Measurements from ENCODE around the gene TPM2. TPM values are rescaled to one million over a fixed set of nuclear protein-coding genes. Genes with fewer than 3 reads are reported as not detected.

The TPM2 gene
- total and polyA plus RNA-seq, 4 donors, result 4.2 to 31.4 (median 14.0) TPM

DNA sequence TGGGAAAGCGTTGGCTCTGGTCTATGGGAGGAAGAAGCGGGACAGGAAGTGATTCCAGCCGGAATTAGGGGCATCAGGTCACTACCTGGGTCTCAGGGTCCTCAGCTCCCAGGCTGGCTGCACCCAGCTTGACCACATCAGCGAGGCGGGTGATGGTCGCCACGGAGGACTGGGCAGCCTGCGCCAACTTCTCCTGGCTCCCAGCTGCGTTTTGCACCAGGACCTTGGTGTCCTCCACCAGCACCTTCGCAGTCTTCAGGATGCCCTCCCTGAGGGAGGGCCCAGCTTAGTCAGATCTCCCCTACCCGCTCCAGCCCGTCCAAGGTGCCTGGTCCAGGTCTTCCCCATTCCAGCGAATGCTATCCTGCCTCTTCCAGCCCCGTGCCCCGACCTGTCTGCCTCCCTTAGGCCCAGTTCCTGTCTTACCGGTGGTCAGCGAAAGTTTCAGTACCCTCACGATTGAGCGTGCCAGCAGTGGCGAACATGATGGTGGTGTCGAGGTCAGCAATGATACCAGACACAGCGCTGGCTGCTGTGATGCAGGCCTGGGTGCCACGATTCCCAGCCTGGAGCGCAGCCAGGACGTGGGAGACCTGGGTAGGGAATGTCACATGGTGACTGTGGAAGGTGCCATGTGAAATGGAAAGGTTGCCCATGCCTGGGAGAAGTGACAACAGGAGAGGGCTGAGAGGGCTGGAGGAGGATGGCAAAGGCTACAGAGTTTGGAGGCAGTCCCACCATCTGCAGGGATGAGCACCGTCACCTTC, 14.4 kb upstream of the TPM2 start:
- Histone ChIP-seq H3K27ac (ENCODE audit: low read depth in 1 of 2, low read length in 2 of 2) (no peak overlapping the region), H3K4me1 (ENCODE audit: control insufficient read depth in 4 of 4, insufficient read depth in 4 of 4, low read length in 3 of 4) (no peaks in the 10 kb centered on the region)

DNA sequence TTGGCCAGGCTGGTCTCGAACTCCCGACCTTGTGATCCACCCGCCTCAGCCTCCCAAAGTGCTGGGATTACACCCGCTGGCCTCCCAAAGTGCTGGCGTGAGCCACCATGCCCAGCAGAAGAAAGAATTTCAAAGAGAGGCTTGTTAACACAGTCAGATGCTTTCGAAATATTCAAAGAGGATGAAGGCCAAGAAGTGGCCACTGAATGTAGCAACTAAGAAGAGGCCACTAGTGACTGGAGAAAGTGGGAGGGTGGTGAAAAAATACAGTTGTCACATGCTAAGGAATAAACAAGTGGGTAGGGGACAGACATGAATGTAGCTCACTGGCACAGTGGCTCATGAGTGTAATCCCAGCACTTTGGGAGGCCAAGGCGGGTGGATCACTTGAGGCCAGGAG, 13.0 kb upstream of the TPM2 start:
- no peak overlapping the region for H3K4me3 ChIP-seq (ENCODE audit: low read depth in 1 of 3, low read length in 3 of 3)
- TF ChIP-seq JUND (IDR thresholded peaks at IDR 0.05) (no peak), RAD21 (IDR thresholded peaks at IDR 0.05) (no peak), NR2F2 (IDR thresholded peaks at IDR 0.05) (no peak), FOXA2 (IDR thresholded peaks at IDR 0.05) (no peak), GABPA (IDR thresholded peaks at IDR 0.05 in 1 of 2, conservative IDR thresholded peaks at IDR 0.05 in 1 of 2) (no peak), HNF4G (IDR thresholded peaks at IDR 0.05) (no peak), TAF1 (conservative IDR thresholded peaks at IDR 0.05) (no peak), SP1 (IDR thresholded peaks at IDR 0.05) (no peak), RXRA (IDR thresholded peaks at IDR 0.05) (no peak)
- TF ChIP-seq, protein P1, sequence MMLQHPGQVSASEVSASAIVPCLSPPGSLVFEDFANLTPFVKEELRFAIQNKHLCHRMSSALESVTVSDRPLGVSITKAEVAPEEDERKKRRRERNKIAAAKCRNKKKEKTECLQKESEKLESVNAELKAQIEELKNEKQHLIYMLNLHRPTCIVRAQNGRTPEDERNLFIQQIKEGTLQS (IDR thresholded peaks at IDR 0.05), result no peak
- TF ChIP-seq, protein P2, sequence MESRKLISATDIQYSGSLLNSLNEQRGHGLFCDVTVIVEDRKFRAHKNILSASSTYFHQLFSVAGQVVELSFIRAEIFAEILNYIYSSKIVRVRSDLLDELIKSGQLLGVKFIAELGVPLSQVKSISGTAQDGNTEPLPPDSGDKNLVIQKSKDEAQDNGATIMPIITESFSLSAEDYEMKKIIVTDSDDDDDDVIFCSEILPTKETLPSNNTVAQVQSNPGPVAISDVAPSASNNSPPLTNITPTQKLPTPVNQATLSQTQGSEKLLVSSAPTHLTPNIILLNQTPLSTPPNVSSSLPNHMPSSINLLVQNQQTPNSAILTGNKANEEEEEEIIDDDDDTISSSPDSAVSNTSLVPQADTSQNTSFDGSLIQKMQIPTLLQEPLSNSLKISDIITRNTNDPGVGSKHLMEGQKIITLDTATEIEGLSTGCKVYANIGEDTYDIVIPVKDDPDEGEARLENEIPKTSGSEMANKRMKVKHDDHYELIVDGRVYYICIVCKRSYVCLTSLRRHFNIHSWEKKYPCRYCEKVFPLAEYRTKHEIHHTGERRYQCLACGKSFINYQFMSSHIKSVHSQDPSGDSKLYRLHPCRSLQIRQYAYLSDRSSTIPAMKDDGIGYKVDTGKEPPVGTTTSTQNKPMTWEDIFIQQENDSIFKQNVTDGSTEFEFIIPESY (IDR thresholded peaks at IDR 0.05), result no peak
- TF ChIP-seq, protein P3, sequence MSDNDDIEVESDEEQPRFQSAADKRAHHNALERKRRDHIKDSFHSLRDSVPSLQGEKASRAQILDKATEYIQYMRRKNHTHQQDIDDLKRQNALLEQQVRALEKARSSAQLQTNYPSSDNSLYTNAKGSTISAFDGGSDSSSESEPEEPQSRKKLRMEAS (IDR thresholded peaks at IDR 0.05), result no peak
- TF ChIP-seq, protein P4, sequence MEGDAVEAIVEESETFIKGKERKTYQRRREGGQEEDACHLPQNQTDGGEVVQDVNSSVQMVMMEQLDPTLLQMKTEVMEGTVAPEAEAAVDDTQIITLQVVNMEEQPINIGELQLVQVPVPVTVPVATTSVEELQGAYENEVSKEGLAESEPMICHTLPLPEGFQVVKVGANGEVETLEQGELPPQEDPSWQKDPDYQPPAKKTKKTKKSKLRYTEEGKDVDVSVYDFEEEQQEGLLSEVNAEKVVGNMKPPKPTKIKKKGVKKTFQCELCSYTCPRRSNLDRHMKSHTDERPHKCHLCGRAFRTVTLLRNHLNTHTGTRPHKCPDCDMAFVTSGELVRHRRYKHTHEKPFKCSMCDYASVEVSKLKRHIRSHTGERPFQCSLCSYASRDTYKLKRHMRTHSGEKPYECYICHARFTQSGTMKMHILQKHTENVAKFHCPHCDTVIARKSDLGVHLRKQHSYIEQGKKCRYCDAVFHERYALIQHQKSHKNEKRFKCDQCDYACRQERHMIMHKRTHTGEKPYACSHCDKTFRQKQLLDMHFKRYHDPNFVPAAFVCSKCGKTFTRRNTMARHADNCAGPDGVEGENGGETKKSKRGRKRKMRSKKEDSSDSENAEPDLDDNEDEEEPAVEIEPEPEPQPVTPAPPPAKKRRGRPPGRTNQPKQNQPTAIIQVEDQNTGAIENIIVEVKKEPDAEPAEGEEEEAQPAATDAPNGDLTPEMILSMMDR (IDR thresholded peaks at IDR 0.05; ENCODE audit: low read depth, low read length, missing input control), result no peak
- no peak overlapping the region for H3K9ac ChIP-seq (ENCODE audit: low read depth in 1 of 2, low read length in 2 of 2)
- H3K27me3 ChIP-seq (ENCODE audit: control insufficient read depth in 4 of 4, insufficient read depth in 4 of 4, low read length in 3 of 4), result no peaks in the 10 kb centered on the region
- no peak overlapping the region for H3K27ac ChIP-seq (ENCODE audit: low read depth in 1 of 2, low read length in 2 of 2)
- no peaks in the 10 kb centered on the region for H3K9me3 ChIP-seq (ENCODE audit: control insufficient read depth in 4 of 4, low read length in 3 of 4)
- peaks cover 50 to 98% (median 96%) of the 10 kb centered on the region in 4 donors for H3K36me3 ChIP-seq (ENCODE audit: control insufficient read depth in 4 of 4, insufficient read depth in 3 of 4, low read depth in 1 of 4, low read length in 3 of 4)
- no peaks in the 10 kb centered on the region for H3K4me1 ChIP-seq (ENCODE audit: control insufficient read depth in 4 of 4, insufficient read depth in 4 of 4, low read length in 3 of 4)
- 96% methylated on average over 7 of the region's 7 CpGs for WGBS
- DNase-seq (ENCODE audit: low spot score), result no peak

More for the DNA sequence above, 14.4 kb upstream of the TPM2 start:
- WGBS, result 95% methylated on average over 26 of the region's 26 CpGs
- H3K4me3 ChIP-seq (ENCODE audit: low read depth in 1 of 3, low read length in 3 of 3), result no peak overlapping the region
- no peak overlapping the region for H3K9ac ChIP-seq (ENCODE audit: low read depth in 1 of 2, low read length in 2 of 2)
- H3K27me3 ChIP-seq (ENCODE audit: control insufficient read depth in 4 of 4, insufficient read depth in 4 of 4, low read length in 3 of 4), result no peaks in the 10 kb centered on the region
- no peaks in the 10 kb centered on the region for H3K9me3 ChIP-seq (ENCODE audit: control insufficient read depth in 4 of 4, low read length in 3 of 4)
- TF ChIP-seq YY1 (IDR thresholded peaks at IDR 0.05) (no peak), SP1 (IDR thresholded peaks at IDR 0.05) (no peak), HNF4G (IDR thresholded peaks at IDR 0.05) (no peak), TAF1 (conservative IDR thresholded peaks at IDR 0.05) (no peak), EGR1 (IDR thresholded peaks at IDR 0.05; ENCODE audit: low read depth in 2 of 2) (no peak), FOXA1 (IDR thresholded peaks at IDR 0.05) (no peak), HNF4A (conservative IDR thresholded peaks at IDR 0.05) (no peak), JUND (IDR thresholded peaks at IDR 0.05) (no peak), RAD21 (IDR thresholded peaks at IDR 0.05) (no peak), NR2F2 (IDR thresholded peaks at IDR 0.05) (no peak)
- TF ChIP-seq, protein P3 (IDR thresholded peaks at IDR 0.05), result no peak
- TF ChIP-seq, protein P2 (IDR thresholded peaks at IDR 0.05), result no peak
- TF ChIP-seq, protein P4 (IDR thresholded peaks at IDR 0.05; ENCODE audit: low read depth, low read length, missing input control), result no peak
- peaks cover 51 to 97% (median 95%) of the 10 kb centered on the region in 4 donors for H3K36me3 ChIP-seq (ENCODE audit: control insufficient read depth in 4 of 4, insufficient read depth in 3 of 4, low read depth in 1 of 4, low read length in 3 of 4)
- DNase-seq (ENCODE audit: low spot score), result no peak
